Lung (tissue), 16 donors: Measurements from ENCODE around the gene PRDM10. TPM values are rescaled to one million over a fixed set of nuclear protein-coding genes. Genes with fewer than 3 reads are reported as not detected.

ENCODE experiments used
- ATAC-seq: fragments of 200-7000 bp; cut with Tn5 transposase; one replicate; pipeline ENCODE4 v1.9.1; 2020; ENCODE audit warnings: moderate number of reproducible peaks; ENCODE audit not compliant: insufficient read depth, low FRiP score
- DNase-seq, 3 donors: peaks; one replicate each; pipeline ENCODE4 v3.0.0-alpha.2; 2013 to 2017
- H3K27ac ChIP-seq, 2 donors: one replicate each; pipeline ENCODE4 v1.5.1; 2013; ENCODE audit warnings: mild to moderate bottlenecking in 2 of 2, moderate library complexity in 2 of 2, control low read depth in 1 of 2, inconsistent platforms in 1 of 2, low read depth in 1 of 2, low read length in 1 of 2
- H3K27me3 ChIP-seq, 3 donors: one replicate each; pipeline ENCODE4 v1.5.1; 2013; ENCODE audit warnings: low read length in 2 of 3; ENCODE audit not compliant: control insufficient read depth in 3 of 3, insufficient read depth in 3 of 3
- H3K36me3 ChIP-seq, 4 donors: one replicate each; pipeline ENCODE4 v1.5.1; 2013; ENCODE audit warnings: low read length in 4 of 4, mild to moderate bottlenecking in 1 of 4, moderate library complexity in 1 of 4; ENCODE audit not compliant: control insufficient read depth in 4 of 4, insufficient read depth in 4 of 4
- H3K4me1 ChIP-seq, 5 donors: one replicate each; pipeline ENCODE4 v1.5.1; 2013; ENCODE audit warnings: low read length in 5 of 5, mild to moderate bottlenecking in 2 of 5, moderate library complexity in 1 of 5; ENCODE audit not compliant: control insufficient read depth in 5 of 5, insufficient read depth in 5 of 5
- H3K4me3 ChIP-seq: one replicate; pipeline ENCODE4 v1.5.1; 2013; ENCODE audit warnings: mild to moderate bottlenecking, control low read depth, moderate library complexity
- H3K9ac ChIP-seq, 2 donors: one replicate each; pipeline ENCODE4 v1.5.1; 2013; ENCODE audit warnings: low read length in 2 of 2, control low read depth in 1 of 2; ENCODE audit not compliant: insufficient read depth in 1 of 2
- H3K9me3 ChIP-seq, 4 donors: one replicate each; pipeline ENCODE4 v1.5.1; 2013; ENCODE audit warnings: low read length in 3 of 4, mild to moderate bottlenecking in 1 of 4, moderate library complexity in 1 of 4; ENCODE audit not compliant: control insufficient read depth in 4 of 4, insufficient read depth in 3 of 4
- WGBS, 2 donors: extraction: QIAGEN DNeasy Blood & Tissue Kit; methylation state at CpG; one replicate each; pipeline ENCODE4 v1.1.7; 2013; 5-methylcytosine and 5-hydroxymethylcytosine counted together
- long read RNA-seq, 5 donors: transcript quantifications; one replicate each; lab custom pipeline, GENCODE V29; 2026
- polyA plus RNA-seq, 2 donors: library from polyadenylated mRNA; stranded (reverse); fragments of 200-250 nt; gene quantifications; one replicate each; pipeline ENCODE4 v1.2.1, GENCODE V29; 2013
- total RNA-seq, 2 donors: library from RNA; depleted of rRNA in 1 of 2; stranded (reverse); fragments of >200 nt in 1 of 2; gene quantifications; one replicate each; pipeline ENCODE4 v1.2.1, GENCODE V29; 2014 to 2021
- TF ChIP-seq, protein P1 (sequence below): IDR thresholded peaks from 2 replicates; pipeline ENCODE4 v1.5.1; 2012; ENCODE audit warnings: mild to moderate bottlenecking; ENCODE audit errors: control extremely low read depth, extremely low read depth
- donor health status: control.
- donor health status: control.
- donor health status: Bipolar disorder and iron deficiency.
- donor health status: healthy.
- donor health status: DM: yes; HTN: yes; CAD: no.

Gene PRDM10, protein sequence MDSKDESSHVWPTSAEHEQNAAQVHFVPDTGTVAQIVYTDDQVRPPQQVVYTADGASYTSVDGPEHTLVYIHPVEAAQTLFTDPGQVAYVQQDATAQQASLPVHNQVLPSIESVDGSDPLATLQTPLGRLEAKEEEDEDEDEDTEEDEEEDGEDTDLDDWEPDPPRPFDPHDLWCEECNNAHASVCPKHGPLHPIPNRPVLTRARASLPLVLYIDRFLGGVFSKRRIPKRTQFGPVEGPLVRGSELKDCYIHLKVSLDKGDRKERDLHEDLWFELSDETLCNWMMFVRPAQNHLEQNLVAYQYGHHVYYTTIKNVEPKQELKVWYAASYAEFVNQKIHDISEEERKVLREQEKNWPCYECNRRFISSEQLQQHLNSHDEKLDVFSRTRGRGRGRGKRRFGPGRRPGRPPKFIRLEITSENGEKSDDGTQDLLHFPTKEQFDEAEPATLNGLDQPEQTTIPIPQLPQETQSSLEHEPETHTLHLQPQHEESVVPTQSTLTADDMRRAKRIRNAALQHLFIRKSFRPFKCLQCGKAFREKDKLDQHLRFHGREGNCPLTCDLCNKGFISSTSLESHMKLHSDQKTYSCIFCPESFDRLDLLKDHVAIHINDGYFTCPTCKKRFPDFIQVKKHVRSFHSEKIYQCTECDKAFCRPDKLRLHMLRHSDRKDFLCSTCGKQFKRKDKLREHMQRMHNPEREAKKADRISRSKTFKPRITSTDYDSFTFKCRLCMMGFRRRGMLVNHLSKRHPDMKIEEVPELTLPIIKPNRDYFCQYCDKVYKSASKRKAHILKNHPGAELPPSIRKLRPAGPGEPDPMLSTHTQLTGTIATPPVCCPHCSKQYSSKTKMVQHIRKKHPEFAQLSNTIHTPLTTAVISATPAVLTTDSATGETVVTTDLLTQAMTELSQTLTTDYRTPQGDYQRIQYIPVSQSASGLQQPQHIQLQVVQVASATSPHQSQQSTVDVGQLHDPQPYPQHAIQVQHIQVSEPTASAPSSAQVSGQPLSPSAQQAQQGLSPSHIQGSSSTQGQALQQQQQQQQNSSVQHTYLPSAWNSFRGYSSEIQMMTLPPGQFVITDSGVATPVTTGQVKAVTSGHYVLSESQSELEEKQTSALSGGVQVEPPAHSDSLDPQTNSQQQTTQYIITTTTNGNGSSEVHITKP
- total RNA-seq (10 to 100 TPM in 1 of 2 donors, 1 to 10 TPM in 1; 8.7 to 19.0 TPM), polyA plus RNA-seq (1 to 10 TPM; 2.3 to 2.7 TPM)
- long read RNA-seq, donor 1, partial matches to known transcripts: 0 of 1 reads
- long read RNA-seq, donor 1, other reads (novel, unspliced or antisense): 0 of 1 reads
- long read RNA-seq, donor 2: 0 reads
- long read RNA-seq, donor 3: 0 reads
- long read RNA-seq, donor 4: 0 reads
- long read RNA-seq, donor 5: 0 reads

DNA sequence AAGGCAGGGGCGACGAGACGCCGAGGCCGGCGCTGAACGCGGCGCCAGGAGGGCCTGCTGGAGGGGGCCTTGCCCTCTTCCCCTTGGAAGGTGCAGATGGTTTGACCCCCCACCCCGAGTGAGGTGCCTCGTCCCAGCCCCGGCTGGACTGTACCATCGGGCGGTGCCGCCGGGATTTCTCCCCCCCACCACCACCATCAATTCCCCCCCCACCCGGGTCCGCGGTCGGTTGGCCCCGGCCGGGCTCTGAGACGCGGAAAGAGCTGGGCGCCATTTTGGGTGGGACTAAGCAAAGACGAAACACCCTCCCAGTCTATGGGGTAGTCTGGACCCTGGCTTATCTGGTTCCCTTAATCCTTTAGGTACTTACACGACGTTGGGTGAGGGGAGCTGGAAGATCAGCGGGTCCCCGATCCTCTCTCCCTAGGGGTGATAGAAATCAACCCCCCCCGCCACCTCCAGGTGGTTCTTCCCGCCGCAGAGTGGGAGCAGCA, at the start of gene PRDM10:
TSS of gene PRDM10 (minus strand) at position 484 of the 494 bp plus-strand sequence. CDS start 41,871 bp downstream, outside the sequence.
- no peaks in the 10 kb centered on the region for H3K36me3 ChIP-seq
- no peaks in the 10 kb centered on the region for H3K27me3 ChIP-seq
- TF ChIP-seq, protein P1, sequence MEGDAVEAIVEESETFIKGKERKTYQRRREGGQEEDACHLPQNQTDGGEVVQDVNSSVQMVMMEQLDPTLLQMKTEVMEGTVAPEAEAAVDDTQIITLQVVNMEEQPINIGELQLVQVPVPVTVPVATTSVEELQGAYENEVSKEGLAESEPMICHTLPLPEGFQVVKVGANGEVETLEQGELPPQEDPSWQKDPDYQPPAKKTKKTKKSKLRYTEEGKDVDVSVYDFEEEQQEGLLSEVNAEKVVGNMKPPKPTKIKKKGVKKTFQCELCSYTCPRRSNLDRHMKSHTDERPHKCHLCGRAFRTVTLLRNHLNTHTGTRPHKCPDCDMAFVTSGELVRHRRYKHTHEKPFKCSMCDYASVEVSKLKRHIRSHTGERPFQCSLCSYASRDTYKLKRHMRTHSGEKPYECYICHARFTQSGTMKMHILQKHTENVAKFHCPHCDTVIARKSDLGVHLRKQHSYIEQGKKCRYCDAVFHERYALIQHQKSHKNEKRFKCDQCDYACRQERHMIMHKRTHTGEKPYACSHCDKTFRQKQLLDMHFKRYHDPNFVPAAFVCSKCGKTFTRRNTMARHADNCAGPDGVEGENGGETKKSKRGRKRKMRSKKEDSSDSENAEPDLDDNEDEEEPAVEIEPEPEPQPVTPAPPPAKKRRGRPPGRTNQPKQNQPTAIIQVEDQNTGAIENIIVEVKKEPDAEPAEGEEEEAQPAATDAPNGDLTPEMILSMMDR: no peak
- peak within 1 kb of the TSS; percentile 84 to 99 for H3K9ac ChIP-seq
- H3K9me3 ChIP-seq: no peaks in the 10 kb centered on the region
- 0% methylated on average over 23 to 33 of the region's 33 CpGs for WGBS, 2 donors
- H3K4me1 ChIP-seq: peaks cover 0 to 18% (median 9%) of the 10 kb centered on the region in 5 donors
- DNase-seq (peak; percentile 95 to 97 (median 97)), ATAC-seq (peak; percentile 87)
- peak within 1 kb of the TSS; percentile 90 for H3K4me3 ChIP-seq
- peak within 1 kb of the TSS; percentile 99 to 100 for H3K27ac ChIP-seq

DNA sequence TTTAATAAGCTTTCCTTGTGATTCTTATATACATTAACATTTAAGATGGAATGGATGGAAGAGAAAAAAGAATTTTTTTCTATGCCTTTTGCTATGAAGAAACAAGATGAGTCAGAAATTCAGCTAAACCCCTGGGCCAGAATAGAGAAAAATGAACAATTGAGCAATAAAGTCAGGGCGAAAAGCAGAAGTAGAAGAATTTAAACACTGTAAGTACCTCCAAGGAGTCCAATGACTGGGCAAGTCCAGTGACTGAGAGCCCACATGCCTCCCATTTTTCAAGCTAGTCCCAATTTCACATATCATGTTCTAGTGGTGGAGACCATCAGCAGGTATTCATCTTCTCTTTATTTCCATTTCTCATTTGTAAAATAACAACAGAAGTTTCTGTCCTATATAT, 48.4 kb upstream of the PRDM10 start:
- no peak for DNase-seq
- H3K36me3 ChIP-seq: no peaks in the 10 kb centered on the region
- peak; percentile 61 for ATAC-seq
- no peak overlapping the region for H3K27ac ChIP-seq
- H3K4me3 ChIP-seq: no peak overlapping the region
- H3K9ac ChIP-seq: no peak overlapping the region
- peaks cover 0 to 13% (median 0%) of the 10 kb centered on the region in 5 donors for H3K4me1 ChIP-seq
- no peaks in the 10 kb centered on the region for H3K9me3 ChIP-seq
- WGBS, 2 donors: 20 to 60% methylated on average over 1 of the region's 1 CpG
- TF ChIP-seq, protein P1: no peak
- H3K27me3 ChIP-seq: no peaks in the 10 kb centered on the region

DNA sequence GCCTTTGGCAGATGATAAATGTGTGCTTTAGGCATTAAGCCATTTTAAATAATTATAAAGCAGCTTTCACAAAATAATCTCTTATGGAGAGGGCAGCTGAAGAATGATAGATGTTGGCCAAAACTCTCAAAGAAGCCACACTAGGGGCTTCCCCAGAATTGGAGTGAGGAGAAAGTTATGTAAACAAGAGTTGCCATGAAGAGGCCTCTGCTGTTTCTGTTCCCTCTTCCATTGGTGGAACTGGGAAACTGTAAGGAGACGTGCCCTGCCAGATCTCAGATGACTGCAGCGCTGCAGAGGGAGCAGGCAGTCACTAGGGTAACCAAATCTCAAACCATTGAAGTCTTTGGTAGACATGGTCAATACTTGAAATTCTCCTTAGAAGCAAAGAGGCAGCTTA, 47.6 kb upstream of the PRDM10 start:
- WGBS, 2 donors: 39 to 45% methylated on average over 2 of the region's 2 CpGs
- Histone ChIP-seq H3K9ac (no peak overlapping the region), H3K4me3 (no peak overlapping the region), H3K36me3 (no peaks in the 10 kb centered on the region), H3K27ac (peak overlapping the region in 1 of 2 donors; percentile 53), H3K27me3 (no peaks in the 10 kb centered on the region), H3K4me1 (peaks cover 0 to 7% (median 0%) of the 10 kb centered on the region in 5 donors), H3K9me3 (no peaks in the 10 kb centered on the region)
- peak; percentile 63 for ATAC-seq
- peak; percentile 48 to 55 (median 53) for DNase-seq
- TF ChIP-seq, protein P1: no peak
